HG03097 (cell line): Measurements from ENCODE around the gene DSG4.
"Not testable (repeated sequence)": the region's sequence is repeated elsewhere in the genome, so short reads cannot be mapped to it uniquely, and the experiment has no call there.

Source experiments
- ATAC-seq: cut with Tn5 transposase; IDR thresholded peaks from one replicate; pipeline ENCODE4 v1.9.1; 2021; ENCODE audit not compliant: unreplicated experiment, low FRiP score

Gene DSG4, protein sequence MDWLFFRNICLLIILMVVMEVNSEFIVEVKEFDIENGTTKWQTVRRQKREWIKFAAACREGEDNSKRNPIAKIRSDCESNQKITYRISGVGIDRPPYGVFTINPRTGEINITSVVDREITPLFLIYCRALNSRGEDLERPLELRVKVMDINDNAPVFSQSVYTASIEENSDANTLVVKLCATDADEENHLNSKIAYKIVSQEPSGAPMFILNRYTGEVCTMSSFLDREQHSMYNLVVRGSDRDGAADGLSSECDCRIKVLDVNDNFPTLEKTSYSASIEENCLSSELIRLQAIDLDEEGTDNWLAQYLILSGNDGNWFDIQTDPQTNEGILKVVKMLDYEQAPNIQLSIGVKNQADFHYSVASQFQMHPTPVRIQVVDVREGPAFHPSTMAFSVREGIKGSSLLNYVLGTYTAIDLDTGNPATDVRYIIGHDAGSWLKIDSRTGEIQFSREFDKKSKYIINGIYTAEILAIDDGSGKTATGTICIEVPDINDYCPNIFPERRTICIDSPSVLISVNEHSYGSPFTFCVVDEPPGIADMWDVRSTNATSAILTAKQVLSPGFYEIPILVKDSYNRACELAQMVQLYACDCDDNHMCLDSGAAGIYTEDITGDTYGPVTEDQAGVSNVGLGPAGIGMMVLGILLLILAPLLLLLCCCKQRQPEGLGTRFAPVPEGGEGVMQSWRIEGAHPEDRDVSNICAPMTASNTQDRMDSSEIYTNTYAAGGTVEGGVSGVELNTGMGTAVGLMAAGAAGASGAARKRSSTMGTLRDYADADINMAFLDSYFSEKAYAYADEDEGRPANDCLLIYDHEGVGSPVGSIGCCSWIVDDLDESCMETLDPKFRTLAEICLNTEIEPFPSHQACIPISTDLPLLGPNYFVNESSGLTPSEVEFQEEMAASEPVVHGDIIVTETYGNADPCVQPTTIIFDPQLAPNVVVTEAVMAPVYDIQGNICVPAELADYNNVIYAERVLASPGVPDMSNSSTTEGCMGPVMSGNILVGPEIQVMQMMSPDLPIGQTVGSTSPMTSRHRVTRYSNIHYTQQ

DNA sequence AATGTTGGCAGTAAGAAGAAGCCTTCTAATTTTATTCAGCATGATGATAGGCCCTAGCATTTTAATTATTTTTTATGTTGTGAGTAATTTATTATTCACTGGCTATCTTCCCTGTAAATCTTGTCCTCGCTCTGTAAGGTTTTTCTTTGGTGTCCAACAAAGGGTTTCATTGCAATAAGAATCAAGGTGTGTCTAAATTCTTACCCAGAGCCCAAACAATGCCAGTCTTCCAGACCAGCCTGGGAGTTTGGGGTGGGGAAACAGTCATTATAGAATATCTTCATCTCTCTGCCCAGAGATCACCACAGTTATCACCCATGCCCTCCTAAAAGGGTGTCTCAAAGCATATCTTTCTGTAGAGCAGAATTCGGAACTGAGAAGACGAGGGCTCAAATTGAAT lies at the start of gene DSG4:
TSS of gene DSG4 (plus strand) at position 301 of the 400 bp plus-strand sequence. CDS start 135 bp downstream, outside the sequence.
- ATAC-seq: no peak

DNA sequence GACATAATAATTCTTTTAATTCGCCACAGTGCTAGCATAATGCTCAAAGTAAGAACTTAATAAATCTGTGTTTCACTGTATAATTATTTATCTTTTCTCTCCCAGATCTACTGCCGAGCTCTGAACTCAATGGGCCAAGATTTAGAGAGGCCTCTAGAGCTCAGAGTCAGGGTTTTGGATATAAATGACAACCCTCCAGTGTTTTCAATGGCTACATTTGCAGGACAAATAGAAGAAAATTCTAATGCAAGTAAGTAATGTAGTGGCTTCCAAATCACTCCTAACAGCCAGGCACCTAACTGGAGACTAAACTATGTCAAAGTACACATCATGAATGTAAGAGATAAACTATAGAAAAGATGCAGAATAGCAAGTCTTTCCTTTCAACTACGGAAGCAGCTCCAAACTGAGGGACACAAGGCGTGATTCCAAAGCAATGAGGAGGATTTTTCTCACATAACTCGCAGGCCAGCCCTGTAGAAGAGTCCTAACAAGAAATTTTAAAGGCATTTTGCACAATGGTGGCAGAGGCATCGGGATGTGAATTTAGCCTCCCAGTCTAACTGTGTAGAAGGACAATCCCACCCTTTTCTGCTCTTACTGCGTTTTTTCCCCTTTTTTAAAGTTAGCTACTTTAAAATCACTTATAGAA lies 46.7 kb upstream of the DSG4 start:
- ATAC-seq: no peak

DNA sequence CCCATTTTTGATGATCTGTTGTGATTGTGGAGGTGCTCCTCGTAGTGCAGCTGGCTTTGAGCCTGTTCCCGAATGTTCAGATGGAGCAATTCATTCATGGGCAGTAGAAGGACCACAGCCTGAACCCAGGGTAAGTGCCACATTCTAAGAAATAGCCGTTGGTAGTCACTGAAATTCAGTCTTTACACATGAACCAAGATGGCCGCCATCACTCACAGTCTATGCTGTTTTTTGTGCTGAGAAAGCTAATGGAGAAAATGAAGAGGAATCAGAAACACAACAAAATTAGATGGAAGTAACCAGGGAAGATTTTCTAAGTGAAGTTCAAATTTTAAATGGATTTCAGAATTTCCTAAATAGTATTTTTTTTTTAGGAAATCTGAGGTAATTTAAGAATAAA lies 33.1 kb upstream of the DSG4 start:
- no peak for ATAC-seq

DNA sequence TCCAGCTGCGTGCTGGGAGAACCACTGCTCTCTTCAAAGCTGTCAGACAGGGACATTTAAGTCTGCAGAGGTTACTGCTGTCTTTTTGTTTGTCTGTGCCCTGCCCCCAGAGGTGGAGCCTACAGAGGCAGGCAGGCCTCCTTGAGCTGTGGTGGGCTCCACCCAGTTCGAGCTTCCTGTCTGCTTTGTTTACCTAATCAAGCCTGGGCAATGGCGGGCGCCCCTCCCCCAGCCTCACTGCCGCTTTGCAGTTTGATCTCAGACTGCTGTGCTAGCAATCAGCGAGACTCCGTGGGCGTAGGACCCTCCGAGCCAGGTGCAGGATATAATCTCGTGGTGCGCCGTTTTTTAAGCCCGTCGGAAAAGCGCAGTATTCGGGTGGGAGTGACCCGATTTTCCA lies 23.2 kb upstream of the DSG4 start:
- not testable (repeated sequence) for ATAC-seq

DNA sequence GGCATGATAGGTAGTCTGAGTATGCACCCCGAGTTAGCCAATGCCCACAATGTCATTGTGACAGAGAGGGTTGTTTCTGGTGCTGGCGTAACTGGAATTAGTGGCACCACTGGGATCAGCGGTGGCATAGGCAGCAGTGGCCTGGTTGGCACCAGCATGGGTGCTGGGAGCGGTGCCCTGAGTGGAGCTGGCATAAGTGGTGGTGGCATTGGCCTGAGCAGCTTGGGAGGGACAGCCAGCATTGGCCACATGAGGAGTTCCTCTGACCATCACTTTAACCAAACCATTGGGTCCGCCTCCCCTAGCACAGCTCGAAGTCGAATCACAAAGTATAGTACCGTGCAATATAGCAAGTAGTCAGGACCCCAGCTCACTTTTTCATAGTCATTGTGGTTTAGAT lies 21.6 kb upstream of the DSG4 start:
- ATAC-seq: no peak

DNA sequence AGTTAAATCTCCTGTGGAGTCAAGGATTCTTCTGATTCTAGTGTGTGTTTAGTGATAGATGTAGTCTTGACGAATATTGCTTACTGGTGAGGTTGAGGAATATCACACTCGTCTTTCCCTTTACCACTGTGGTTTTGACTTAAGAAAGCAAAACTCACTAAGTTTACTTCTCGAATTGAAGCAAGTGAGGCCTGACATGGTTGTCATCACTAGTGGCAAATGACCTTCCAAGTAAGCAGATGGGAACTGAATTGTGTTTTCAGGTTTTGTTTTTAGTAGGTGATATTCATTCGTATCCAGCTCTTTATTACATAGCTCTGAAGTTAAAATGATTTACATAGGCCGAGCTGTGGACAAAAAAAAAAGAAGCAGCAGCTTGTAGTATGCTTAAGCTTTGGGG lies 20.6 kb upstream of the DSG4 start:
- no peak for ATAC-seq

DNA sequence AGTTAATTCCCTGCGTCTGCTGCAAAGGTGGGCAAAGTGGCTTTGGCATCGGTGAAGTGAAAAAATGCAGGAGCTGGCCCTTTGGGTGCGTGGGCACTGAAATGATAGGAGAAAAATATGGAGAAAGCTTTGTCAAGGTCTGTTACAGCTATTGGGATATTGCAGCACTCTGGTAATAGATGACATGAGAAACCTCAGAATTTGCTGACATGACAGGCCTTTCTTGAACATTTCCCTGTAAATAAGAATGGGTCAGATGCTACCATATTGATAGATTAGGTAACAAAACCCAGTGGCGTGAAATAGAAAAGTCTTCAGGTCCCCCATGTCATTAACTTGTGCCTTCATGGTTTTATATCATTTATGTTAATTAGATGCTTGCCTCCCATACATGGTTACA lies 12.4 kb upstream of the DSG4 start:
- no peak for ATAC-seq

DNA sequence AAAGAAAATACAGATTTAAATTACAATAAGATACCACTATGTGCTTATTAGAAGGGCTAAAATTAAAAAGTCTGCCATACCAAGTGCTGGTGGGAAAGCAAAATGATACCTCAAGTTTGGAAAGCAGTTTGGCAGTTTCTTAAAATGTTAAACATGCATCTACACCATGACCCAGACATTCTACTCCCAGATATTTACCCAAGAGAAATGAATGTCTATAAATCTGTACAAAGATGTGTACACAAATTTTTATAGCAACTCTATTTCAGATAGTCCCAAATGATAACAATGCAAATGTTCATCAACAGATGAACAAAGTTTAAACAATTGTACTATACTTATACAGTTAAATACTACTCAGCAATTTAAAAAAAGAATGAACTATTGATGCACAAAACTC lies 7.1 kb upstream of the DSG4 start:
- ATAC-seq: no peak

DNA sequence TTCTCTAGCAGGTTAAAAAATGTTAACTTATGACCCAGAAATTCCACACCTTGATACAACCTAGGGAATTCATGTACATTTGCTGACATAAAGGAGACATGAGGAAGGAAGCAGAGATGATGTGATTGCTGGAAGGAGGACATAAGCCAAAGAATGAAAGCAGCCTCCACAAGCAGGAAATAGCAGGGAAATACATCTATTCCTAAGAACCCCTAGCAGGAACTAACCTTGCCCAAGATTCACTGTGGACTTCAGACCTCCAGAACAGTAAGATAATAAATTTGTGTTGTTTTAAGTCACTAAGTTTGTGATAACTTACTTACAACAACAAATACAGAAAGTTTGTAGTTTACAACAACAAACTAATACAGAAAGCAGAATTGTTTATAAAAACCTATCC lies 4.6 kb upstream of the DSG4 start:
- ATAC-seq: no peak

DNA sequence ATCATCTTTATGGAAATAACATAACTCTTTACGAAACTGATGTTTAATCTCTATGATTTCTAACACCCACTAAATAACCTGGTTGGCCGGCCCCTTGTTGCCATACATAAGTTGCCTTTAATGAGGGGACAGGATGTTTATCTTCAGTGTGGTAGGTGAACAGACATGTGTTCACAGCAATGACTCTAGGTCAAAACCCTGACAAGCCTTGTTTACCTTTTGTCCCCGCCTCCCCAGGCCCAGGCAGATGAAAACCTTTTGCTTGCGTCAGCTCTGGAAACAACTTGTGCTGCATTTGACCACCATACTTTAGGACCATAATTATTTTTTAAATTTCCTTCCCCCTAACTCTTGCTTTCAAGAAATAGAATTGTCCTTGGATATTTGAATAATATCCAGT lies 2.9 kb upstream of the DSG4 start:
- ATAC-seq: no peak

DNA sequence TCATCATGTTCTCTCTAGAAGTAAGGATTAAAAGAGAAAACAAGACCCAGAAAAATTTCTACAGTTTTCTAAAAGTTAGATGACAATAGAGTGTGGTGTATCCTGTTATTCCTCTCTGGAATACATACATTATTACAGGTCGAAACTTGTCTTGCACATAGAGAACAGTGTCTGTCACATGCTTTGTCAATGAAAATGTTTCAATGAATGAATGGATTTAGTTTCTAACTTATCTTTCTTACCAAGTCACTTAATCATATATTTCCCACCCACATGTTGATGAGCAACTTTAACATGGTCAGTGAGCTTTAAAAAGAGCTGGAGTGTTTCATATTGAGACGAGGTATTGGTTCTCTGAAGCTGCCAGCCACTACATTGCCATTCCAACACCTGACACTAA lies 4.3 kb downstream of the DSG4 start:
- ATAC-seq: no peak

DNA sequence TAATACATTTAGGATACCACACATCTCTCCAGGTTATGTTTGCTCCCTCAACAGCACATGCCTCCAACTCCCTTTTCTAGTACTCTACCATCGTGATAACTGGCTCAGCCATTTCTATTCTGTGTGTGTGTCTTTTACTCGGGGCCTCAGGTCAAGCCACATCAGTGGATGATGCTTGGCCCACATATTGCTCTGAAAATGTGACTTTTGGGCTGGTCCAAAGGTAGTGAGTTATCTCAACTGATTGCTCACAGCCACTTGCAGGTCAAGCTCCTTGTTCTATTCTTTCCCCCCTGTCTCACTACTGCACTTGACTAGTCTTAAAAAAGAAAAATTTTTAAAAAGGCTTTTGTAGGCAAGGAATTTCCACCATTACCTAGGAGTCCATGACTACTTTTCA lies 5.5 kb downstream of the DSG4 start:
- no peak for ATAC-seq

DNA sequence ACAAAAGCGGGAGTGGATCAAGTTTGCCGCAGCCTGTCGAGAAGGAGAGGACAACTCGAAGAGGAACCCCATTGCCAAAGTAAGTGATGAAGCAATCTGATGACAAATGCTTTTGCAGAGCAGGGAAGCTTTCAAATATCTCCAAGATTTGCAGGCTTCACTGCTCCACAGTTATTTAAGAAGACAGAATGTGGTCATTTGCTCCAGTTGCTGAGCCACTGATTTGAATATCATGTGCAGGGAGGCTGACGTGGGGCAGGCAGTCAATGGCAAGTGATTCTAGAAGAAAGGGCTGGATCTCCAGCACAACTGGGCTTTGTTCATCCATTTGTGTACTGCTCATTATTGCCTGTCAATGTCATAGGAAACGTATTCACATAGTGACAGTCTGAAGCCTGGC lies 10.2 kb downstream of the DSG4 start:
- ATAC-seq: no peak

DNA sequence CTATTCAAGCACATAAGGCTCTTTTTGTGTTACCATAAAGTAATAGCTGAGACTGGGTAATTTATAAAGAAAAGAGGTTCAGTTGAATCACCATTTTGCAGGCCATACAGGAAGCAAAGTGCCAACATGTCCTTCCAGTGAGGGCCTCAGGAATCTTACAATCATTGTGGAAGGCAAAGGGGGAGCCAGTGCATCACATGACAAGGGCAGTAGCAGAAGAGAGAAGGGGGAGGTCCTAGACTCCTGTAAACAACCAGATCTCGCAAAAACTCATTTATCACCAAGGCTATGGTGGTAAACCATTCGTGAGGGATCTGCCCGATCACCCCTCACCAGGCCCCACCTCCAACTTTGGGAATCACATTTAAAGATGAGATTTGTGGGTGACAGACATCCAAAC lies 16.7 kb downstream of the DSG4 start:
- no peak for ATAC-seq

DNA sequence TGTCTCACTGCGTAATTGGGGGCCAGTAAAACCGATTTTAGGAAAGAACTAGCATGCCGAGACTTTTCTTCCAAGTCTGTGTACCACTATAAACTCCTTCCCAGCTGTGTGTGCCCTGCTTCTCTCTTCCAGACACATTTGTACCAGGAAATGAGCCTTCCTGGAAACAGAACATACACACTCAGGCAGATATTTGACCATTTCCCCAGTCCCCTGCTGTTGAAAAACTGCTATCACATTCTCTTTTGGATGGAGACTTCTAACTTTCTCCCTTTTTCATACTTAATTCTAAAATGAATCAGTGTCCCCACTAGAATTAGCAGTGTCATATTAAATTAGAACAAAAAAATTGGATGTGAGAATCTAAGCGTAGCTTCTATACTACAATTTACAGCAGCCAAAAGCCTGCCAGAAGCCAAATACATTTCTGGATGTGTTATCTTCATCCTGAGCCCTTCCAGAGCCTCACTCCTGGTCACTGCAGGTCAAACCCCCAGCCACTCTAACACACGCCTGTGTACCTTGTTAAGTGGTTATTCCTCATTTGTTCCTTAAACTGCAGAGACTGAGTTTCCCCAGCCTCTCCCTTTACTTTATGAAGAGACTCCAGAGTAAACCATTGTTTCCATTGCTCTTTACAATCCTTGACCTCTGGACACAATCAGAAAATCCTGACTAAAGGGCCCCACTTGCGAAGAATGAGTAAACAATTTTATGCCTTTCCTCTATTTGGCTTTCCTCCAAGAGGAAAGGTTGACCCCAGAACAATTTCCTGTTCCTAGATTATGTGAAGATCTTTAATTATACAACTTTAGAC lies 20.4 kb downstream of the DSG4 start:
- ATAC-seq: no peak

DNA sequence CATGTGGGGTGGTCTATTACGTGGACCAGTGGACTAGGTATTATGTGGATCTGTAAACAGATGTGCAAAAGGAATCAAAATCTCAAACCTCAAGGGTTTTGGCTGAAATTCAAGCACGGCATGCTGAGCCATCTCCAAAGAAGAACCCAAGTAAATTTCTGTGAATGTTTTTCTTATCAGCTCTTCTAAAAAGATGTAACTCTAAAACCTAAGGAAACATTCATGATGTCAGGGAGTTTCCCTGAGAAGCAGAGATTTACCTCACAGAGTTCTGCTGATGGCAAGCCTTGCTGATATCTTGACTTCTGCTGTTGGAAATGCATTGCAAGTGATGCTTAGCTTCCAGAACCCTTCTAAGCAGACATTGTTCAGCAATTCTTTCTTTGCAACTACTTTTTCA lies 21.6 kb downstream of the DSG4 start:
- no peak for ATAC-seq

DNA sequence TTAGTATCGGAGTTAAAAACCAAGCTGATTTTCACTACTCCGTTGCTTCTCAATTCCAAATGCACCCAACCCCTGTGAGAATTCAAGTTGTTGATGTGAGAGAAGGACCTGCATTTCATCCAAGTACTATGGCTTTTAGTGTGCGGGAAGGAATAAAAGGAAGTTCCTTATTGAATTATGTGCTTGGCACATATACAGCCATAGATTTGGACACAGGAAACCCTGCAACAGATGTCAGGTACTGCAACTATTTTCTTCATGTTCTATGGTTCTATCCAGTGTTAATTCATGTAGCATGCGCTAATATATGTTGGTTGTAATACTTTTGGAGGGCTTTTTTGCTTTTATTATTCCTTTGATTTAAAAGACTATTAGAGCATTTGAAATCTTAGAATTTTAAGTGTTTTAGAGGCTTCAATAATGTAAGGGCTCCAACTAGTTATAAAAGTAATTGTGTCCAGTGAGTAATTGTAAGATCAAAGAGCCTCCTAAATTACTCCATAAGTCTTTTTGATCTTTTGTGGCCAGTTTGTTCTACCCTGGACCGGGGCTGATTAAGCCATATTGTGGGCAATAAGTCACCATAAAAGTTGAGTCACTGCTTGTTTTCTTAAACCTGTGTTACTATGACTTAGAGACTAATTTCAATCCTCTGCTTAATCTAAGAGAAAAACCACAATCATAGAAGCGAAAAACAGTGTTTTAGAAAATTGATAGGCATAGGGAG lies 22.9 kb downstream of the DSG4 start:
- ATAC-seq: no peak

DNA sequence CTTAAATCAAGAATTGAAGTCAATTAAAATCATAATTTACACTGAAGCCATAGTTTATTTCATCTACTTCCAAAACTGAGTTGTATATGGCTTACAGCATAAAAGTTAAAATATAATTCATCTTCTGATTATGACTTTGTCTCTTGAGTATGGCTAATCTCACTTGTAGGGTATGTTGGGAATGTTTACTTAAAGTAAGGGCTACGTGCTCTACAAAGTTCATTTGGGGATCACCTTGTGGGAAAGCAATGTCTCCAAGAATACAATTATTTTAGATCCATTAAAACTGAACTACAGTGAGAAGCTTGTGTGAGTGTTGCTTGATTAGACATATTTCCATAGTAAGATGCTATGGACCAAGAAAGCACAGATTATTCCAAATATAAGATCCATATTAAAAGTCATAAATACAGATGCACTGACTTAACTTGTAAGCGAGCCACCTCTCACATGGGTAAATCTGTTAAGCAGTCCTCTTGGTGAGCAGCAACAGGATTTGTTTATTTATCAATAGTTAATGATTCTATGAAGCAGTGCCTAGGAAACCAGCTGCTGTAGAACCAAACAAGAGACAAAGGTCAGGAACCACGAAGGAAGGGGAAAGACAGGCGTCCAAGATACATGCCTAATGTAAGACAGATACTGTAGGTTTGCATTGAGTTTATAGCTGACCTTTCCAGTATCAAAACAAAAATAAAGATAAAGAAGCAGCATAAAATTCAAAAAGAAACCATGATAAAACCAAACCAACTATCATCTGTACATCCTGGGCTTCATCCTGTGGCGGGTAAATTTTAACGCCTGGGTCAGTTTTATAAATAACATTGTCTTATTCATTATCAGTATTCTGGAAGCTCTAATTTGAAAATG lies 24.8 kb downstream of the DSG4 start:
- ATAC-seq: no peak

DNA sequence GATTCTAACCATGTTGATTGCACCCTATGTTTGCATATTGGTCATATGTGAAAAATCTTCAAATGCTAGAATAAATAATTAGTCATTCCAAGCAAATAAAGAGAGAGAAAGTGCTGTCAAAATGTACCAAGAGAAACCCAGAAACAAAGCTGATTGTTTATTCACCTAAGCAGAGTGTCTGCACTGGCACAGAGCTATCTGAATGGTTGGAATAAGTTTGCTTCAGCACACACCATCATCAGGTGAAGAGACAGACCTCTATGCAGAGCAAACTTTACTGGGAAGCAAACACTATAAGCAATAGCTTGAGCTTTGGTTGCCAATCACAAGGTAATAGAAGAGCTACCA lies 25.4 kb downstream of the DSG4 start:
- no peak for ATAC-seq
